Measurements from ENCODE around the gene NSF. TPM values are rescaled to one million over a fixed set of nuclear protein-coding genes. Genes with fewer than 3 reads are reported as not detected.

The NSF gene
- total RNA-seq, 1 donor from 2014 or later = 13.0 TPM

GRCh38 chr17:46770439-46770817, 180.0 kb downstream of the NSF start:
- H3K36me3 ChIP-seq = no peaks in the 10 kb centered on the region
- H3K4me1 ChIP-seq = peaks cover 2 to 15% of the 10 kb centered on the region in 2 donors
- intact Hi-C loops (cut with DNase I) = no loop called here
- H3K4me3 ChIP-seq = peak overlapping the region in 1 of 2 donors; percentile 74
- no peaks in the 10 kb centered on the region for H3K9me3 ChIP-seq
- no peaks in the 10 kb centered on the region for H3K27me3 ChIP-seq
- TF ChIP-seq, protein P1, sequence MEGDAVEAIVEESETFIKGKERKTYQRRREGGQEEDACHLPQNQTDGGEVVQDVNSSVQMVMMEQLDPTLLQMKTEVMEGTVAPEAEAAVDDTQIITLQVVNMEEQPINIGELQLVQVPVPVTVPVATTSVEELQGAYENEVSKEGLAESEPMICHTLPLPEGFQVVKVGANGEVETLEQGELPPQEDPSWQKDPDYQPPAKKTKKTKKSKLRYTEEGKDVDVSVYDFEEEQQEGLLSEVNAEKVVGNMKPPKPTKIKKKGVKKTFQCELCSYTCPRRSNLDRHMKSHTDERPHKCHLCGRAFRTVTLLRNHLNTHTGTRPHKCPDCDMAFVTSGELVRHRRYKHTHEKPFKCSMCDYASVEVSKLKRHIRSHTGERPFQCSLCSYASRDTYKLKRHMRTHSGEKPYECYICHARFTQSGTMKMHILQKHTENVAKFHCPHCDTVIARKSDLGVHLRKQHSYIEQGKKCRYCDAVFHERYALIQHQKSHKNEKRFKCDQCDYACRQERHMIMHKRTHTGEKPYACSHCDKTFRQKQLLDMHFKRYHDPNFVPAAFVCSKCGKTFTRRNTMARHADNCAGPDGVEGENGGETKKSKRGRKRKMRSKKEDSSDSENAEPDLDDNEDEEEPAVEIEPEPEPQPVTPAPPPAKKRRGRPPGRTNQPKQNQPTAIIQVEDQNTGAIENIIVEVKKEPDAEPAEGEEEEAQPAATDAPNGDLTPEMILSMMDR (IDR thresholded peaks at IDR 0.05) = no peak
- no peak for DNase-seq (ENCODE audit: low spot score in 2 of 2)
- no peak overlapping the region for H3K27ac ChIP-seq

DNA sequence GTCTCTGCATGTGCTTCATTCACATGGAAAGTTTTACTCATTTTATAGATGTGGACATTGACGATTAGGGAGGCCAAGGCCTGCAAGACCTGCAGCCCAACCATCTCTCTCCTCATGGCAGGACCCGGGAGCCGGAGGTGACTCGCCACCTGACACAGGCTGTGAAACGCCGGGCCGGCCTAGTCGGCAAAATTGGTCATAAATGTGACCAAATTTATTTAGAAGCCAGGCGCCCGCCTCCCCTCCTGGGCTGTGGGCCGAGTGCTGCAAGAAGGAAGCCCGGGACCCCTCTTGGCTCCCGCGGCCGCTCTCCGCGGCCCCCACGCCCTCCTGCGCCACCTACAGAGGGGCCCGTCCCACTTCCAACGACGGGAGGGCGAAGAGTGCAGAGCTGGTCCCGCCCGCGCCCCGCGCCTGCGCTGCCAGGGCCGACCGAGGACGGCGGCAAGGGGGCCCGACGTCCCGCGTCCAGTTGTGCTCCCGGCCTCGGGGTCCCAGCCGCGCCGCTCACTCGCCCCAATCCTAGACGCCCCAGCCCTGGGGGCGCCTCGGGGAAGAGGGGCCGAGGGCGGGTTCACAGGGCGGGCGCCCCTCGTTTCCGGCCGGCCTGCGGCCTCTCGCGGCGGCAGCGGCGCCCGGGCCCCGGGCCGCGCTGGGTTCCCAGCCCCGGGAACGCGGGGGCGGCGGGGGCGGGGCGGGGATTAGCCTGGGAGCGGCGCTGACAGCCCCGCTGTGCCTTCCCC, 180.5 kb downstream of the NSF start:
- intact Hi-C loops (cut with DNase I) = no loop called here
- DNase-seq (ENCODE audit: low spot score in 2 of 2) = no peak
- Histone ChIP-seq H3K36me3 (no peaks in the 10 kb centered on the region), H3K27me3 (no peaks in the 10 kb centered on the region), H3K4me3 (peak overlapping the region; percentile 59 to 74), H3K27ac (no peak overlapping the region), H3K4me1 (peaks cover 2 to 15% of the 10 kb centered on the region in 2 donors), H3K9me3 (no peaks in the 10 kb centered on the region)
- TF ChIP-seq, protein P1 (IDR thresholded peaks at IDR 0.05) = no peak

- Histone ChIP-seq H3K4me3 (peak overlapping the region; percentile 63 to 74), H3K36me3 (no peaks in the 10 kb centered on the region), H3K27me3 (no peaks in the 10 kb centered on the region), H3K4me1 (peaks cover 2 to 15% of the 10 kb centered on the region in 2 donors), H3K9me3 (no peaks in the 10 kb centered on the region), H3K27ac (no peak overlapping the region)
- no peak for DNase-seq (ENCODE audit: low spot score in 2 of 2)
- TF ChIP-seq, protein P1 (IDR thresholded peaks at IDR 0.05) = no peak
- intact Hi-C loops (cut with DNase I) = no loop called here
Observed at GRCh38 chr17:46771561-46772474, 181.3 kb downstream of the NSF start.

DNA sequence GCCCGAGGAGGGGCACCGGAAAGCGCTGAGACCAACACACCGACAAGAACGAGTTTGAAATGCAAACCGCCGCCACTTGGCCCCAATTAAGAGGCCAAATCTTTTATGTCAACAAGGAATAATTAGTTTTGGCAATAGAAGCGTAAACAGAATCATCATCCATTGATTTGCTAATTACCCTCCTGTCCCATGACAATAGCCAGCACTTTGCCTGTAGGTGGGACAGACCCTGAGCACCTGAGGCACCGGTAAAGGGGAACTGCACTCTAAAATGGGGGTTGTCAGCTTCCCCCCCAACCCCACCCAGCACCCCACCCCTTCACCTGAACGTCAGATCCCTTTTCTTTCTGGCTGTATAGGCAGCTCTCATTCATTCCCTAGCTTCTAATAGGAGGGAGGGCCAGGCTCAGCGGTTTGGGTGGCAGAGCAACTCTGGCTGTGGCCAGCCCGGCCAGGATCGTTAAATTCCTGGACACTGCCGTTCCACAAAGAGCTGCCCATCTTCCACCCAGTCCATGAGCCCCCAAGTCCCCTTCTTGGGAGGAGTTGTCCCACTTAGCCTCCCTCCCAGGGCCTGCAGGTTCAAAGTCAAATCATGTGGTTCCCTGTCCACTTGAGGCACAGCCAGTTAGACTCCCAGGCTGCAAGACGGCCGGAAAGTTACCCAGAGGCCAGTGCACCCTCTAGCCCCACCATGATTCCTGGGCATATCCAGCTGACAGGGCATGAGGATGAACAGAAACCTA, 182.2 kb downstream of the NSF start:
- Histone ChIP-seq H3K4me1 (peaks cover 2 to 15% of the 10 kb centered on the region in 2 donors), H3K4me3 (peak overlapping the region; percentile 63 to 74), H3K27me3 (no peaks in the 10 kb centered on the region), H3K9me3 (no peaks in the 10 kb centered on the region), H3K27ac (no peak overlapping the region), H3K36me3 (no peaks in the 10 kb centered on the region)
- intact Hi-C loops (cut with DNase I) = no loop called here
- TF ChIP-seq, protein P1 (IDR thresholded peaks at IDR 0.05) = no peak
- no peak for DNase-seq (ENCODE audit: low spot score in 2 of 2)

DNA sequence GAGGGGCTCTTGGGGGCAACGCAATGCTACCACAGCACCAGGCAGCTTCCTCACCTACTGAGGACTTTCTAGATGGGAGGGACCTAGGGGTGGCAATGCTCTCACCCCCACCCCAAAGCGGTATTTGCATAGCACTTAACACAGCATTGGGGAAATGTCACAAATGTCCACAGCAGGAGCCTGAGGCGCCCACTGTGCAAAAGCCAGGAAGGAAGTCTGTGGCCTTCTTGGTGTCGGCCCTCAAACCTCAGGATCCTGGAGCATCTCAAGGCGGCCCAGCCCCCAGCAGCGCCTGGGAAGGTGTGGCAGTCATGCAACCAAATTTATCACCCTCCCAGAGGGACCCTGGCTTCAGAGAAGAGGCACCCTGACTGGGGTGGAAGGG, 182.7 kb downstream of the NSF start:
- no peaks in the 10 kb centered on the region for H3K27me3 ChIP-seq
- no peaks in the 10 kb centered on the region for H3K36me3 ChIP-seq
- peaks cover 2 to 15% of the 10 kb centered on the region in 2 donors for H3K4me1 ChIP-seq
- H3K27ac ChIP-seq = no peak overlapping the region
- DNase-seq (ENCODE audit: low spot score in 2 of 2) = no peak
- TF ChIP-seq, protein P1 (IDR thresholded peaks at IDR 0.05) = no peak
- no peaks in the 10 kb centered on the region for H3K9me3 ChIP-seq
- no peak overlapping the region for H3K4me3 ChIP-seq
- intact Hi-C loops (cut with DNase I) = no loop called here

Data from ascending aorta (tissue), 2 donors.